Upper lobe of left lung (tissue), 4 donors: Measurements from ENCODE around the gene HOXB2.

Experiments
- POLR2A ChIP-seq, 4 donors: fragments of 450-650 bp; IDR thresholded peaks; one replicate each; pipeline ENCODE4 v1.5.1; 2016 to 2017; ENCODE audit warnings: antibody characterized with exemption in 4 of 4, mild to moderate bottlenecking in 2 of 4
- POLR2AphosphoS5 ChIP-seq, 2 donors: sonication (generic); formaldehyde crosslinking; IDR thresholded peaks; one replicate each; pipeline ENCODE4 v1.5.1; 2017; ENCODE audit warnings: antibody characterized with exemption in 2 of 2
- TF ChIP-seq, protein P1 (sequence below), 6 experiments: fragments of 450-650 bp in 4 of 6; fragments of 200-600 bp in 2 of 6; sonication (generic) in 2 of 6; IDR thresholded peaks; one replicate each; pipeline ENCODE4 v1.5.1; 2016 to 2019; ENCODE audit warnings: antibody characterized with exemption in 6 of 6

DNA sequence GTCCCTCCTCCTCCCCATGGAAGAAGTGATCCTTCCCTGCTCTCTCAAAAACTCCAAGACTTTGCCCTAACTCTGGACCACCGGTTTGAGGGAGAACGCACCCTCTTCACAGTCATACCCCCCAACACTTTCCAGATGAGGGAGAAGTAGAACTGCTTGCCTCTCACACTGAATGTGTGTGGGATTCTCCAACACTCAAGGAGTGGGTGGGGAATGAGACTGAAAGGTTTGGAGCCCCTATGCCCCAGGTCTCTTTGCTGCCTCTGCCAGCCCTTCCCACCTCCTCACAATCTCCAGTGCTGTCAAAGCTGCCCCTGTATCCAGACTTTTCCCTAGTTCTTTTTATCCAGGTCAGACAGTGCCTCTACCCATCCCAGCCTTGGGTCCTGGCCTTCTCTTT lies 21.8 kb upstream of the HOXB2 start:
- no peak for TF ChIP-seq POLR2AphosphoS5 (IDR thresholded peaks at IDR 0.05)
- TF ChIP-seq POLR2A (IDR thresholded peaks at IDR 0.05), result no peak
- TF ChIP-seq, protein P1, sequence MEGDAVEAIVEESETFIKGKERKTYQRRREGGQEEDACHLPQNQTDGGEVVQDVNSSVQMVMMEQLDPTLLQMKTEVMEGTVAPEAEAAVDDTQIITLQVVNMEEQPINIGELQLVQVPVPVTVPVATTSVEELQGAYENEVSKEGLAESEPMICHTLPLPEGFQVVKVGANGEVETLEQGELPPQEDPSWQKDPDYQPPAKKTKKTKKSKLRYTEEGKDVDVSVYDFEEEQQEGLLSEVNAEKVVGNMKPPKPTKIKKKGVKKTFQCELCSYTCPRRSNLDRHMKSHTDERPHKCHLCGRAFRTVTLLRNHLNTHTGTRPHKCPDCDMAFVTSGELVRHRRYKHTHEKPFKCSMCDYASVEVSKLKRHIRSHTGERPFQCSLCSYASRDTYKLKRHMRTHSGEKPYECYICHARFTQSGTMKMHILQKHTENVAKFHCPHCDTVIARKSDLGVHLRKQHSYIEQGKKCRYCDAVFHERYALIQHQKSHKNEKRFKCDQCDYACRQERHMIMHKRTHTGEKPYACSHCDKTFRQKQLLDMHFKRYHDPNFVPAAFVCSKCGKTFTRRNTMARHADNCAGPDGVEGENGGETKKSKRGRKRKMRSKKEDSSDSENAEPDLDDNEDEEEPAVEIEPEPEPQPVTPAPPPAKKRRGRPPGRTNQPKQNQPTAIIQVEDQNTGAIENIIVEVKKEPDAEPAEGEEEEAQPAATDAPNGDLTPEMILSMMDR (IDR thresholded peaks at IDR 0.05), result no peak
